Measurements from ENCODE around the gene FBLN2. TPM values are rescaled to one million over a fixed set of nuclear protein-coding genes. Genes with fewer than 3 reads are reported as not detected.

FBLN2 gene
- total RNA-seq, 1 donor from 2014 or later = 64.6 TPM

DNA sequence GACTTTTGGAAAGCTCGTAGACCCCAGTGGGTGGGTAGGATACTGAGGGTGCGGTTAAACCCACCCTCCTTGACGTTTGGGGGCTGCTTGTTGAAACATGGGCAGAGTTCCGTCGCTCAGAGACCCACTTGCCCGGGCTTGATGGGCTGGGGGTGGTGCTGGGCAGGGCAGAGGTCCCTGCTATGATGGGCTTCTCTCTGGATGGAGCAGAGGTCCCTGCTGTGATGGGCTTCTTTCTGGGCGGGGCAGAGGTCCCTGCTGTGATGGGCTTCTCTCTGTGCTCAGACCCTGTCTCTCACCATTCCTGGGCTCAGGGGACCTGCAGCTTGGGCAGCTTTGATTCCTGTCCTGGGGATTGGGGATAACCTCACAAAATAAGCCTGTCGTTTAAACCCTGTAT lies 45.2 kb downstream of the FBLN2 start:
- DNase-seq (ENCODE audit: low spot score) = no peak

DNA sequence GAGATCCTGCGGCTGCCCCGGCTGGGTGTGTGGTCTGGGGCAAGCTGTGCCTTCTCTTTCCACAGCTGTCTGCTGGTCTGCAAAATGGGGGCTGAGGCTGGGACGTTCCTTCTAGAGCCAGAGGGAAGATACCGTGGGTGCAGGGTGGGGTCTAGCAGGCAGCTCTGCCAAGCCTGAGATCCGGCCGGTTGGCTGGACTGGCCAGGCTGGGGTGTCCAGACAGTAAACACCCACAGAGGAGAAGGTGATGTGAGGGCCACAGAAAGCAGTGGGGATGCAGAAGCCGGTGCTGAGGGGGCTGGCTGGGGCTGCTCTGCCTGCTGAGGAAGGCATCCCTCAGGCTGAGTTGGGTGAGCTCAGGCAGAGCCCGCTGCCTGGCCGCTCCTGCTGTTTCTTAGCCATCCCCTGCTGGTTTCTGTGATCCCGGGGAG lies 46.1 kb downstream of the FBLN2 start:
- DNase-seq (ENCODE audit: low spot score) = no peak
- intact Hi-C loops (cut with DNase I) = no loop called here

More for the DNA sequence above, 45.2 kb downstream of the FBLN2 start:
- intact Hi-C loops (cut with DNase I) = no loop called here

DNA sequence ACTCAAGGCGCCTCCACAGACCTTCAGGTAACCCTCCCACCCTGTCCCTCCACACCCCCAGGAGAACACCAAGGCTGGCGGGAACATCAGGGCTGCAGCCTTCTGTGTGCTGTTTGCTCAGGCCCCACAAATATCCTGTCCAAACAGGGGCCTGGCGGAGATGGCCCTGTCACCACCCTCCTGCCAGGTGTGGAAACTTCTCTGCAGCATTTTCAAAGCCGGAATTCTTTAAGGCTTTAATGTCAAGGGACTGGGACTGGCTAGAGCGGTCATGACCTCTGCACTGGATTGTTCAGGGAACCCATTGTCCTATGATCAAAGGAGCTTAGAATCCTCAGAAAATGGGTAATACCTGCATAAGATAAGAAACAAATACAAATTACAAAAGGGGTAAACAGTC lies 46.6 kb downstream of the FBLN2 start:
- intact Hi-C loops (cut with DNase I) = no loop called here
- DNase-seq (ENCODE audit: low spot score) = no peak

DNA sequence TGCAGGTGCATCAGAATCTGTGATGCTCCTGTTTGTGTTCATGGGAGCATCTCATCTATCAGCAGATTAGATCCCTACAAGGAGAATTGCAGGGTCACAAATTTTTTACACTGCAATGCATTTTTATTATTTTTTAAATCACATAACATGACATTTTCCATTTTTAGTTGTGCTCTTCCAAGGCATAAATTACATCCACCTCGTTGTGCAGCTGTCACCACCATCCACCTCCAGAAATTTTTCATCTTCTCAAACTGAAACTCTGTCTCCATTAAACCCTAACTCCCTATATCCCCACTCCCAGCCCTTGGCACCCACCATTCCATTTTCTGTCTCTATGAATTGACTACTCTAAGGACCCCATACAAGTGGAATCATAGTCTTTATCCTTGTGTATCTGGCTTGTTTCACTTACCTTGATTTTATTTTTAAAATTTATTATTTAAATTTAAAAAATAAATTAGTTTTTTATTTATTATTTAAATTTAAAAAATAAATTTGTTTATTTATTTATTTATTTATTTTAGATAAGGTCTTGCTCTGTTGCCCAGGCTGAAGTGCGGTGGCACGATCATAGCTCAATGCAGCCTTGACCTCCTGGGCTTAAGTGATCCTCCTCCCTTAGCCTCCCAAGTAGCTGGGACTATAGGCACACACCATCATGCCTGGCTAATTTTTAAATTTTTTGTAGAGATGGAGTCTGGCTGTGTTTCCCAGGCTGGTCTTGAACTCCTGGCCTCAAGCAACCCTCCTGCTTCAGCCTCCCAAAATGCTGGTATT lies 47.7 kb downstream of the FBLN2 start:
- no peak for DNase-seq (ENCODE audit: low spot score)
- intact Hi-C loops (cut with DNase I) = no loop called here

DNA sequence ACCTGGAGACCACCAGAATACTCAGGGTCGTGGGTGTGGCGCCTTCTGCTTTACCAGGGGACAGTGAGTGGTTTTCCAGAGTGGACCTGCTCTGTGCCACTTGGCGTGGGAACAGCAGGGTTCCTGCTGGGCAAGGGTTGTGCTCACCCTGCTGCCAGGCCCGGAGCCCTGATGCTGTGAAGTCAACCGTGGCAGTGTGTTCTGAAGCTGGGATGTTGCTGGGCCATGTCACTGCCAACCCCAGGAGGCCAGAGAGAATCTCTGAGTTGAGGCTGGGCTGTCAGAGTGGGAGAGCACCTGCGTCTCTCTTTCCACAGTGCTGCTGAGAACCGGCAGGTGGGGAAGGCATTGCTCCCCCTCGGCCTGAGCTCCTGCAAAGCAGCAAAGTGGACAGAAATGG lies 48.7 kb downstream of the FBLN2 start:
- DNase-seq (ENCODE audit: low spot score) = no peak
- intact Hi-C loops (cut with DNase I) = no loop called here

DNA sequence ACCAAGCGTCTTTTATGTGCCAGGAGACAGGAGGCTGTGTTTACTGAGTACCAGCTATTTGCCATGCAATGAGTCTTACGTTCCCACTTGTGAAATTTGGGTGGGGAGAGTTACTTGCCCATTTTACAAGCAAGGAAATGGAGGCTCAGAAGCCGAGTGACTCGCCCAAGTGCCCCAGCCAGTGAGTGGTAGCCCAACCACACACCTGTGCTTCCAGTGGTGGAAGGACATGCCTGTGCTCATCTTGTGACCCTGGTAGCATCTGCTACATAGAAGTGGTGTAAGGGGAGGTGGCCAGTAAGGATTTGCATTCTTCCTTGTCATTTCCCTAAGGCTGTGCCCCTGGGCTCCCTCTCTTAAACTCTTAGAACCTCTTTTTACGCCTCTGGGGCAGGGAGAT lies 49.3 kb downstream of the FBLN2 start:
- intact Hi-C loops (cut with DNase I) = no loop called here
- DNase-seq (ENCODE audit: low spot score) = no peak

DNA sequence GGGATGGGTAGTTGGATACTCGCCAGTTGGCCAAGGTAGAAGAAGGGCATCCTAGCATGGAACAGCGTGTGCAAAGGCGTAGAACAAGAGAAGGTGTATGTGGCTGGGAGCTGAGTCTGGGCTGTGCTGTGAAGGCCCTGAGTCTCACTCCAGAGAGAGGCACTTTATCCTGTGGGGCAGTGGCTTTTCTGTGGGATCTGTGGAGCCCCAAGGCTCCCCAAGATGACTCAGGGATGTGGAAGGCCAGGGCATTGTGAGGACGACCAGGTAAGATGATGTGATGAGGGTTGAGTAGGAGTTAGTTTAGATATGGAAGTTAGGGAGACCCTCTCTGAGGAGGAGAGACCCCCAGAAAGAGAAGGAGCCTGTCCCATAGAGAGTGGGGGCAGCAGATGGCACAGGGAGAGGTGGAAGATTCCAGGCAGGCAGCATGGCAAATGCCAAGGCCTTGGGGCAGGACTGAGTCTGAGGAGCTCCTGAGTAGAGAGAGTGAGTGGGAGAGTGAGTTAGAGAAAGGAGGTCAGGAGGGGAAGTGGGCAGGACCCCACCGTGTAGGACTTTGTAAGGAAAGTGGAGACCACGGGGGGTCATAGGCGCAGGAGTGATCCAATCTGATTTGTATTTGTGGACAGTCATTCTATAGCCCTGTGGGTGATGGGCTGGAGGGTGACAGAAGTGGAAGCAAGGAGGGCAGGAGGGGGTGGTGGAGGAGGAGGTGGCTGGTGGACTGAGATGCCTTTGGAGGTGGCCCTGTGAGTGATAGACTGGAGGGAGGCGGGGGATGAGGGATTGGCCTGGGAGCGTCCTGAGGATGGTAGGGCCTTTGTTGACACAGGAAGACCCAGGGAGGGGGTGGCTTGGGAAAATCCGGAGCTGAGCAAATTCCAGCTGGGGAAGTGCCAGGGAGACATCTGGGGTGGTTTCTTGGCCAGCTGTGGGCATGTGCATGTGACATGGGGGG lies 50.3 kb downstream of the FBLN2 start:
- DNase-seq (ENCODE audit: low spot score) = no peak
- intact Hi-C loops (cut with DNase I) = no loop called here

DNA sequence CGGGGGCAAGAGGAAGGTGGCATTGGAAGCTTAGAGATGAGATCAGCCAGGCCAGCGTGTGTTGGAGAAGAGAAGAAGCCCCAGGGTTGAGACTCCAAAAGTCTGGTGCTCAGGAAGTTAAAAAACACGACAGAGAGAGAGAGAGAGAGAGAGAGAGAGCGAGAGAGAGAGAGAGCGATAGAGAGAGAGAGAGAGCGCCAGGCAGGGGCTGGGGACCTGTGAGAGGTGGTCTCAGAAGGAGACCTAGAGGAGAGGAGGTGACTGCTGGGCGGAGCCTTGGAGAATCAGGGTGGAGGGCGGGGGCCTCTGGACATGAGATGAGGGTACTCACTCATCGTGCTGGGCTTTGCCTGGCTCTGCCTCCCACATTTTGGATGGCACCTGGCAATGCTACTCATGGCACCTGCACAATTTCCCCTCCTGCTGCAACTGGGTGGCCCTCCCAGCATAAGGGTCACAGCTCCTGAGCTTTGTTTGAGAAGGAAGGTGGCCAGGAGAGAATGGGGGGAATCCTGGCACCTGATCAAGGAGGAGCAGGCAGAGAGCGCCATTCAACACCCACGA lies 51.0 kb downstream of the FBLN2 start:
- intact Hi-C loops (cut with DNase I) = no loop called here

DNA sequence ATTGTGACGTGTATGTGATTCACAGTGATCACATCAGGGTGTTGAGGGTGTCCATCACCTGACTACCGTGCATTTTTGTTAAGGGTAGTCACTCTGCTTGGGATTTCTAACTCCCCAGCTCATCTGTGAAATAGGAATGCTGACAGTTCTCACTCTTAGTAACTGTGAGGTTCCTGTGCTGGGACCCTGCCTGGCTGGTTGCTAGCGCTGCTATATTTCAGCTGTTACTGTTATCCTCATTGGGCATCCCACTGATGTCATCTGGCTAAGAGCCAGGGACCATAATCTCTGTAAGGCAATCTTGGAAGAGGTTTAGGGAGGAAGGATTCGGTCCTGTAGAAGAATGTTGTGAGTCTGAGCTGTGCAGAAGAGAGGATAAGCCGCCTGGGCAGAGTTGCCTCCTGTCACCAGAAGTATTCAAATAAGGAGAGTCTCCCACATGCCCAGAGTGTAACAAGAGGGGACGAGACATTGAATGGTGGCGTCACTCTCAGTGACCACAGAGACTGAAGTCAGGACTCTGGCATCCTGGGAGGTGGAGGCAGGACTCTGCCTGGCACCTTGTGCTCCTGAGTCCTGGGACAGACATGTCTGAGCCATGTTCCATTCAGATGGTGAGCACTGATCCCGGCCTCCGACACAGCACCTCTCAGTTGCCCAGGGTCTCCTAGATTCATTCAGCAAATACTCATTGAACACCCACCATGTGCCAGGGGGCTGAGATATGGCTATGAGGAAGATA lies 52.2 kb downstream of the FBLN2 start:
- DNase-seq (ENCODE audit: low spot score) = no peak

More for the DNA sequence above, 51.0 kb downstream of the FBLN2 start:
- DNase-seq (ENCODE audit: low spot score) = no peak

DNA sequence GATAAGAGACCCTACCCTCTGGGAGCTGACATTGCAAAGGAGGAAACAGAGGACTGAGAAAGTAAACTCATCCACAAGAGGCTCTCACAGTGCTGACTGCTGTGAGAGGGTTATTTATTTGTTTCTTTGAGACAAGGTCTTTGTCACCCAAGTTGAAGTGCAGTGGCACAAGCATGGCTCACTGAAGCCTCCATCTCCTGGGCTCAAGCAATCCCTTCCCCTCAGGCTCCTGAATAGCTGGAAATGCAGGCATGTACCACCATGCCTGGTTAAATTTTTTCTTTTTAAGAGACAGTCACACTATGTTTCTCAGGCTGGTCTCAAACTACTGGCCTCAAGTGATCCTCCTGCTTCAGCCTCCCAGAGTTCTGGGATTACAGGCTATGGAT lies 52.8 kb downstream of the FBLN2 start:
- DNase-seq (ENCODE audit: low spot score) = no peak
- intact Hi-C loops (cut with DNase I) = no loop called here

More for the DNA sequence above, 52.2 kb downstream of the FBLN2 start:
- intact Hi-C loops (cut with DNase I) = no loop called here

DNA sequence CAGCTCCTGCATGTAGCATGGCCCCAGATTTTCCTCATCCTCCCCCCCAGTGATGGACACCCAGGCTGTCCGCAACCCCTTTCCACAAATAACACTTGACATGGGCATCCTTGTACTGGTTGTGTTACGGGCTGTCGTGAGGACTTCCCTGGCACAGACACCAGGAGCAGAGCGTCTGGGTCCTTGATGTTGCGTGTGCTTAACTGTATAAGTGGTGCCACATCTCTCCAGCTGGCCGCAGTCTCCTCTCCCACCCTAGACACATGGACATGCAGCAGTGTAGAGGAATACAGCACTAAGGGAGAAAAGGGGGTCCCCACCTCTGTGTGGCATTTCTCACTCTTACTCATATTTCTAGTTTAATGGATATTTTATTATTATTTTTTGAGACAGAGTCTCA lies 56.6 kb downstream of the FBLN2 start:
- DNase-seq (ENCODE audit: low spot score) = no peak
- intact Hi-C loops (cut with DNase I) = no loop called here

DNA sequence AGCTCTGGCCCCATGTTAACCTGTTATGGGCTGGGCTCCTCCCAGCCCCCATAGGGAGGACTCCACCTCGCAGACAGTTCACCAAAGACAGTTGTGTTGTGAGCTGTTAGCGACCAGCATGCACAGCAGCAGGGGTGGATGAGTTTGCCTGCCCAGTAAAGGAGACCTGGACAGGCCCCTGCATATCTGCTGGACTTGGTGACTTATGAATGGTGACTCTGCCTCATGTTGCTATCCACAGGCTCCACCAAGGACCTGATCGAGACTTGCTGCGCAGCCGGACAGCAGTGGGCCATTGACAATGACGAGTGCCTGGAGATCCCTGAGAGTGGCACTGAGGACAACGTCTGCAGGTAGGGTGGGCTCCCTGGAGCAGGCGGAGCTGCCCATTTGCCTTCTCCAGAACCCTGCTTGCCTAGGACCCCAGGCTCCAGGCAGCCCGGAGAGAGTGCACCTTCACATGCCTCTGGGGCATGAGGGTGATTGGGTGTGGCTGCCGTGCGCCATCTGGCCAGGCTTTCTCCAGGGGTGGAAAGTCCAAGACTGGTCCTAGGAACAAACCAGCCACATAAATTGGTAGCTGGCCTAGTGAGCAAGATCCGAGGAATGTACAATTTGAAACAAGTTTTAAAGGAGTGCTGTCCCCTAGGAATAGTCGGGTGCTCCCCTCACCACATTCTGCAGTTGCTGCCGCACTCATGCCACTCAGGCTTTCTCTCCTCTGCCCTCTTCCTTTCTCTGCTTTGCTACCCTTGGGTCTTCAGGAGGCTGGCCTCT lies 59.1 kb downstream of the FBLN2 start:
- intact Hi-C loops (cut with DNase I) = no loop called here
- DNase-seq (ENCODE audit: low spot score) = no peak

DNA sequence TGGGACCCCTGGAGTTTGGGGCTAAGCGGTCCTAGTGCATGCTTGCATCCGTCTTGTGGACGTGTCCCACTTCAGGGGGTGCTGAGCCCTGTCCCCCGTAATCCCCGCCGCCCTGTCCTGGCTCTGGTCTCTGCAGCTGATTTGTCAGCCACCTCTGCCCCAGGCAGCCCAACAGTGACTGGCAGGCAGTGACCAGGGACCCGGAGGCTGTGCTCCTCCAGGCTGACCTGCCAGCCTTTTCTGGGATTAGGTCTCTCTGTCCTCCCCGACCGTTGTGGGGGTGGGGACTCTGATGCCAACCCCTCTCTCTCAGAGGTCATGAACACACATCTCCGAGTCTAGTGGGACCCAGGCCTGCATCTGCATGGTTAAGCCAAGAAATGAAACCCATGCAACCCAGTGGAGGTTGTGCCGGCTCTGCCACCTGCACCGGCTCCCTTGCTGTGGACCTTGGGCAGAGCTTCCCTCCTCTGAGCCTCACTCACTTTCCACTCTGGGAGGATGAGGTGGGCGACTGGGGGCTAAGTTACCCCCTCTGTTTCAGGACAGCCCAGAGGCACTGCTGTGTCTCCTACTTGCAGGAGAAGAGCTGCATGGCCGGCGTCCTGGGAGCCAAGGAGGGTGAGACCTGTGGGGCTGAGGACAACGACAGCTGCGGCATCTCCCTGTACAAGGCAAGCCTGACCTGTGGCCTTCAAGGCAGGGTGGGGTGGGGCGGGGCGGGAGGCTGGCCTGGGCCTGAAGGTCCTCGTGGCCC lies 60.2 kb downstream of the FBLN2 start:
- no peak for DNase-seq (ENCODE audit: low spot score)
- intact Hi-C loops (cut with DNase I) = no loop called here

DNA sequence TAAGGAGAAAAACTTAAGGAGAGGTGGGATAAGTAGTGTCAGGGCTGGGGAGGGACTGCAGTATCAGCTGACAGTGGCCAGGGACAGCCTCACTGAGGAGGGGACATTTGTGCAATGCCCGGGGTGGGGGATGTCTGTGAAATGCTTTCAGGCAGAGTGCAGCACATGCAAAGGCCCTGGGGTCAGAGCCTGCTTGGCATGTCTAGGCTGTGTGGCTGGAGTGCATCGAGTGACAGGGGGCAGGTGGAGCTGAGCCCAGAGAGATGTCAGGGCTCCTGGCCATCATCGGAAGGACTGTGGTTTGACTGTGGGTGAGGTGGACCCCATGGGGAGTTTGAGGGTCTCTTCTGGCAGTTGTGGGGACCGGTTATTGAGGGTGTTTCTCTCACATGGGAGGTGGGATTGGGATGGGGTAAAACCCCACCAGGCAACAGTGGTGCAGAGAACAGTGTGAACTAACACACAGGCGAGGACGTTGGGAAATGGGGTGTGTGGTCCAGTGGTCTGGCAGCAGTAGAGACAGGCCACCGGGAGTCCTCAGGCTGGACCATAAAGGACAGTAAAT lies 61.2 kb downstream of the FBLN2 start:
- DNase-seq (ENCODE audit: low spot score) = no peak
- intact Hi-C loops (cut with DNase I) = no loop called here

DNA sequence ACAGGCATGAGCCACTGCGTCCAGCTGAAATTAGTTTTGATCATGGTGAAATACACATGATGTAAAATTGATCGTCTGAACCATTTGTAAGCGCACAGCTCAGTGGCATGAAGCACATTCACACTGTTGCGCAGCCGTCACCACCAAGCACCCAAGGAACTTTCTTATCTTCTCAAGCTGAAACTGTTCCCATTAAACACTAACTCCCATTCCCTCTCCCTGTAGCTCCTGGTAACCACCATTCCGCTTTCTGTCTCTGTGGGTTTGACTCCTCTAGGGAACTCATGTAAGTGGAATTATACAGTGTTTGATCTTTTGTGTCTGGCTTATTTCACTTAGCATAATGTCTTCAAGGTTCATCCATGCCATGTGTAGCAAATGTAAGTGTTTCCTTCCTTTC lies 62.3 kb downstream of the FBLN2 start:
- no peak for DNase-seq (ENCODE audit: low spot score)
- intact Hi-C loops (cut with DNase I) = no loop called here

DNA sequence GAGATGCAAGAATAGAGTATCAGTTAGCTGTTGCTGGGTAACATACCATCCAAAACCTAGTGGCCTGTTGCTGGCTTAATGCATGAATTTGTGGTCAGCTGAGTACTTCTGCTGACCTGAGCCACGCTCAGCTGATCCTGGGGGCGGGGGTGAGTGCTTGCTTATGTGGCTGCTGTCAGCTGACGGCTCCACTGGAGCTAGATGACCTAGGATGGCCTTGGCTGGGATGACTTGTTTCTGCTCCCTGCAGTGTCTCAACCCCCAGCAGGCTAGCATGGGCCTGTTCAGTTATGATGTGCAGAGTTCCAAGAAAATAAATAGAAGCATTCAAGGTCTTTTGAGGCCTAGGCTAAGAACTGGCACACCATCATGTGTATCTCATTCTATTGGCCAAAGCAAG lies 63.9 kb downstream of the FBLN2 start:
- intact Hi-C loops (cut with DNase I) = no loop called here
- no peak for DNase-seq (ENCODE audit: low spot score)

DNA sequence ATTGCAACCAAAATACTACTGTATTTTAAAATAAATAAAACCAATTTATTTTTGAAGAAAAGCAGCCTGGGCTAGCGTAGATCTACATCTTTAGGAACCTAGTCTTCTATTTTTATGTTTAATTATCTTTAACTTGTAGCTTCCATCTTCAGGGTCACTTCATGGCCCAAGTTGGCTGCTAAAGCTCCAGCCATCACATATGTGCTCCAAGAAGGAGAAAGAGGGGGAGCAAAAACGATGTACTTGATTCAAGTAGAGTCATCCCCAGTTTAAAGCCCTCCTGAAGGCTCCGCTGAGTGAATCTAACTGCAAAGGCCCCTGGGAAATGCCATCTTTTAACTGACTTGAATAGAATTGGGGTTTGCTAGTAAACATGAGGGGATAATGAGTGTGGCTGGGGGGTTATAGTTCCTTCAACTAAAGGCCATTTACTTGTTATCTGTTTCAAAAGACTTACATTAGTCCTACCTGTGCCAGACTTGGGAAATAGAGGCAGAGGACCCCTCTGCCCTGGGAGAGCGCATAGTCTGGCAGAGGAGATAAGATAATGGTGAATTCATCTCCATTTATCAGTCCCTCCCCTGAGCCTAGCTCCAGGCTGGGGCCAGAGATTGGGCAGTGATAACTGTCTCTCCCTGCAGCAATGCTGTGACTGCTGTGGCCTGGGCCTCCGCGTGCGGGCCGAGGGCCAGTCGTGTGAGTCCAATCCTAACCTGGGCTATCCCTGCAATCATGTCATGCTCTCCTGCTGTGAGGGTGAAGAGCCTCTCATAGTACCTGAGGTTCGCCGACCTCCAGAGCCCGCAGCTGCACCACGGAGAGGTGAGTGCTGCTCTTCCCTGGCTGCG lies 64.6 kb downstream of the FBLN2 start:
- intact Hi-C loops (cut with DNase I) = no loop called here
- no peak for DNase-seq (ENCODE audit: low spot score)

Data from cardiac septum (tissue), 1 donor.